Adrenal gland (tissue), 5 donors: Measurements from ENCODE around the gene CTTNBP2NL.
"Not testable (repeated sequence)": the region's sequence is repeated elsewhere in the genome, so short reads cannot be mapped to it uniquely, and the experiment has no call there.

Source experiments
- CTCF ChIP-seq, 6 experiments: fragments of 450-650 bp in 4 of 6; fragments of 200-600 bp in 2 of 6; sonication (generic) in 1 of 6; IDR thresholded peaks; 1 replicate in 5 of 6; 2 replicates in 1 of 6; pipeline versions ENCODE4 v1.5.1 to v1.8.0; 2016 to 2021; ENCODE audit warnings: antibody characterized with exemption in 6 of 6, mild to moderate bottlenecking in 2 of 6, moderate library complexity in 1 of 6
- POLR2A ChIP-seq, 2 donors: fragments of 450-650 bp; IDR thresholded peaks; one replicate each; pipeline ENCODE4 v1.6.1; 2017; ENCODE audit warnings: antibody characterized with exemption in 2 of 2, mild to moderate bottlenecking in 2 of 2, moderate library complexity in 1 of 2
- donor health status: DM: no; HTN: no; CAD: no.

GRCh38 chr1:112470324-112470723 lies 74.3 kb downstream of the CTTNBP2NL start:
- TF ChIP-seq POLR2A, CTCF (IDR thresholded peaks at IDR 0.05): not testable (repeated sequence)
